Measurements from ENCODE around the gene NRG3.

Gene NRG3

DNA sequence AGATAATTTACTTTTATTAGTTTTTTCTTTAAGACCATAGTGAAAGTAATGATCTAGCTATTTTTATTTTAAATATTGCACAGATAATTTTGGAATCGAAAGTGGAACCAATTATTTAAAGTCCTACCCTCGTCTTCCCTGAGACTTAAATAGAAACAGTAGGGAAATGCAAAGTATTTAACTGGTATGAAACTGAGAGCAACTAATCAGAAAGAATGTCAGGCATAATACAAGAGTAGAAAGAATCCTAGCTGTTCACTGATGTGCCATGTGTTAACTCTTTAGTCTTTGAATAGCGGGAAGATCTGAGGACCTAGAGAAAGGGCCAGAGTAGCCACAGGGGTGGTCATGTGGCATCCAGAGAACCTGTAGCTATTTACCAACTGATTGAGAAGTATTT is 630.0 kb downstream of the NRG3 start:
- Mint-ChIP-seq H3K36me3 (ENCODE audit: low read depth) (peaks cover 1% of the 10 kb centered on the region), H3K4me1 (no peaks in the 10 kb centered on the region), H3K27me3 (no peaks in the 10 kb centered on the region), H3K9me3 (peaks cover 7% of the 10 kb centered on the region), H3K4me3 (no peak overlapping the region), H3K27ac (no peak overlapping the region)
- ATAC-seq: no peak
- DNase-seq: no peak

DNA sequence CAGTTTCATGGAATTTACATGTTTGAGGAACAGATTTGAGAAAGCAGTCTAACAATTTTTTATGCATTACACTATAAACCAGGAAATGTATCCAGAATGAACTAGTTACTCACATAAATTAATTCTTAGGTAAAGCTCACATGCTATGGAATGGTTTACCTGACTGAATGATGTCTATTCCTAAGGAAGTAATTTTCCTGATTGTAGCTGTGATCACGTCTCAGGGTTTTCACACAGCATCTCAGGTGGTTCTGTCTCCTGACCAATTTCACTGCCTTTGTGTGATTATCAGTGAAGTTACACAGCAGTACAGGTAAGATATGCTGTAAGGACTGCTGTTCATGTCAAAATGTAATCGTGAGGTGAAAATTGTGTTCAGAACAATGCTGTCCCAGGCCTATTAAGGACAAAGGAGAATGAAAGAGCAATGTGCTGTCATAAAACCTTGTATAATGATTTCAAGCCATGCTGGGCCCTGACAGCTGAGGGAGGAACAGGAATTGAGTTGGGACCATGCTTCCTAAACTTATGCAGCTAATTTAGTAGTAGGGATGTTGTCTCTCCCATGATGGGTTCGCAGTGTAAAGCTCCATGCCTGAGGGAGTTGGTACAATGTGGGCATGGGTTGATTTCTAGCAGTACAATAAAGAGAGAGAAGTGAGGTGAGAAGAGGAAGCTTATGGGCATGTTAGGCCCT is 631.8 kb downstream of the NRG3 start:
- Mint-ChIP-seq H3K9me3 (peaks cover 7% of the 10 kb centered on the region), H3K36me3 (ENCODE audit: low read depth) (peaks cover 1% of the 10 kb centered on the region), H3K4me3 (no peak overlapping the region), H3K4me1 (no peaks in the 10 kb centered on the region), H3K27me3 (no peaks in the 10 kb centered on the region), H3K27ac (no peak overlapping the region)
- ATAC-seq (no peak), DNase-seq (no peak)

GRCh38 chr10:82515256-82515655 is 640.3 kb downstream of the NRG3 start:
- ATAC-seq (no peak), DNase-seq (no peak)
- H3K4me1 Mint-ChIP-seq: no peaks in the 10 kb centered on the region
- H3K27me3 Mint-ChIP-seq: no peaks in the 10 kb centered on the region
- H3K4me3 Mint-ChIP-seq: no peak overlapping the region
- no peak overlapping the region for H3K27ac Mint-ChIP-seq
- H3K9me3 Mint-ChIP-seq: peaks cover 24% of the 10 kb centered on the region
- H3K36me3 Mint-ChIP-seq (ENCODE audit: low read depth): no peaks in the 10 kb centered on the region

DNA sequence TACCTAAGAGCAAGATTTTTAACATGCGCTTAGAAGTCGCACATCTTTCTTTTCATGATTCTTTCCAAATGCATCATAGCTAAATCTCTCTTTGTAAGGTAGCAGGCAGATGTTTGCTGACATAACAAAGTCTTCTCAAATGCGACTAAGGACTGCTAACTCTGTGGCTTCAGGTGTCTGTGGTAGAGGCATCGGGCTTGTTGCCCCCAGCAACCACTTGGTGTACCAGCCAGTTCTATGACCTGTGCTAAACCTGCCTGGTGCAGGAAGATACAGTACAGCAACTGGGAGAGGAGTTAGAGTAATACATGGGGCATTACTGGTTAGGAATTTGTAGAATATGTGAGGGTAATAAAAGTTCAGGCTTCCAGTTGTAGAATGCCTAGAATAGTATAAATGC is 654.1 kb downstream of the NRG3 start:
- no peak for ATAC-seq

GRCh38 chr10:82535457-82535856 is 660.5 kb downstream of the NRG3 start:
- H3K27me3 Mint-ChIP-seq: no peaks in the 10 kb centered on the region
- no peaks in the 10 kb centered on the region for H3K36me3 Mint-ChIP-seq (ENCODE audit: low read depth)
- no peak overlapping the region for H3K4me3 Mint-ChIP-seq
- ATAC-seq: no peak
- DNase-seq: no peak
- H3K4me1 Mint-ChIP-seq: no peaks in the 10 kb centered on the region
- no peak overlapping the region for H3K27ac Mint-ChIP-seq
- peaks cover 17% of the 10 kb centered on the region for H3K9me3 Mint-ChIP-seq

More for the DNA sequence above, 654.1 kb downstream of the NRG3 start:
- H3K4me1 Mint-ChIP-seq: no peaks in the 10 kb centered on the region
- H3K9me3 Mint-ChIP-seq: peaks cover 7% of the 10 kb centered on the region
- no peaks in the 10 kb centered on the region for H3K36me3 Mint-ChIP-seq (ENCODE audit: low read depth)
- H3K27ac Mint-ChIP-seq: no peak overlapping the region
- H3K27me3 Mint-ChIP-seq: no peaks in the 10 kb centered on the region
- no peak overlapping the region for H3K4me3 Mint-ChIP-seq
- no peak for DNase-seq

DNA sequence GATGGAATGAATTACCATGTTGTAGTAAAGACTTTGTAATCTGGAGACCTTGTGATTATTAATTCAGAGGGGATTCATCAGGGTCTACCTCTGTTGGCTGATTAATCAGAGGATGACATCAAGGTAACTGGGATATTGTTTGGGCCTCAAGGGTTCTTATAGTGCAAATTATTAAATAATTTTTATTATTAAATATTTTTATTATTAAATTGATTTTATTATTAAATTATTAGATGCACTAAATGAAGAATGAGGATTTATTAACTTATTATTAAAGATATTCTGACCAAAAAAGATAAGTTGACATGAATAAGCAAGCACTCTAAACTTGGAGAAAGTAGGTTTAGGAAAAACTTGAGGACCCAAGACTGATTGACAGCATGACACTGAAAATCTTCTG is 661.7 kb downstream of the NRG3 start:
- DNase-seq (no peak), ATAC-seq (no peak)
- Mint-ChIP-seq H3K4me3 (no peak overlapping the region), H3K4me1 (no peaks in the 10 kb centered on the region), H3K27ac (no peak overlapping the region), H3K36me3 (ENCODE audit: low read depth) (no peaks in the 10 kb centered on the region), H3K9me3 (peaks cover 12% of the 10 kb centered on the region), H3K27me3 (no peaks in the 10 kb centered on the region)

GRCh38 chr10:82538272-82538671 is 663.3 kb downstream of the NRG3 start:
- Mint-ChIP-seq H3K36me3 (ENCODE audit: low read depth) (no peaks in the 10 kb centered on the region), H3K4me3 (no peak overlapping the region), H3K27ac (no peak overlapping the region), H3K4me1 (no peaks in the 10 kb centered on the region), H3K9me3 (peaks cover 10% of the 10 kb centered on the region), H3K27me3 (no peaks in the 10 kb centered on the region)
- no peak for DNase-seq
- no peak for ATAC-seq

DNA sequence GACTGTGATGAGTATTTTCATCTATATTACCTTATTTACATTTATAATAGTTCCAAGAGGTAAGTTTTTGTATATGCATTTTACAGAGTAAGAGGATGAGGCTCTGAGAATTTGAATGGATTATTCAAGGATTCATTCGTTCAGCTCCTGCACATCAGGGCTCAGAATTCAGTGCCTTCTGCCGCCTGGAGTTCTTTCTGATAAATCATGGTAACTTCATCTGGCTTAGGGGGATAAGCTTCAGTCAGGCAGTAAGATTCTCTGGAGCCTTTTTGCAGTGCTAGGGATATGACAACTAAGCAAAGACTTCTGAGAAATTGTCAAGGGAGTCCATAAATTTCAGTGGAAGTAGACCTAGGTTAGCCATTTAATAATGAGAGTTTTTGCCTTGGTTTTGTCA is 668.6 kb downstream of the NRG3 start:
- H3K9me3 Mint-ChIP-seq: peaks cover 14% of the 10 kb centered on the region
- no peaks in the 10 kb centered on the region for H3K36me3 Mint-ChIP-seq (ENCODE audit: low read depth)
- no peaks in the 10 kb centered on the region for H3K4me1 Mint-ChIP-seq
- DNase-seq (no peak), ATAC-seq (no peak)
- no peak overlapping the region for H3K27ac Mint-ChIP-seq
- no peaks in the 10 kb centered on the region for H3K27me3 Mint-ChIP-seq
- no peak overlapping the region for H3K4me3 Mint-ChIP-seq

DNA sequence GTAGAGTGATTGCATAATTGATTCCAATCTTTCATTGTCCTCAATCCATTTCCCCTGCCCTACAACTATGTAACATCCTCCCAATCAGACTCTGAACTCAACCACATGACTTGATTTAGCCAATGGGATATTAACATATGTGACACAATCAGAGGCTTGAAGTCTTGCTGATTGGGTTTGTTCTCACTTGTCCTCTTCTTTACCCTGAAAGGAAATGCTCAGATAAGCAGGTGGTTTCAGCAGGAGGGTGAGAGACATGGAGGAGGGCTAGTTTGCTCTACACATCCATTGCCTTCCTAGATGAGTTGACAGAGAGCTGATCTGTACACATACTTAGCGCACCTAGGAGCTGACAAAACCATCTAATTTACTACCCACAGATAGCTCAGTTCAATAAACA is 669.4 kb downstream of the NRG3 start:
- Mint-ChIP-seq H3K36me3 (ENCODE audit: low read depth) (no peaks in the 10 kb centered on the region), H3K9me3 (peaks cover 14% of the 10 kb centered on the region), H3K27ac (no peak overlapping the region), H3K4me3 (no peak overlapping the region), H3K27me3 (no peaks in the 10 kb centered on the region), H3K4me1 (no peaks in the 10 kb centered on the region)
- DNase-seq: no peak
- no peak for ATAC-seq

DNA sequence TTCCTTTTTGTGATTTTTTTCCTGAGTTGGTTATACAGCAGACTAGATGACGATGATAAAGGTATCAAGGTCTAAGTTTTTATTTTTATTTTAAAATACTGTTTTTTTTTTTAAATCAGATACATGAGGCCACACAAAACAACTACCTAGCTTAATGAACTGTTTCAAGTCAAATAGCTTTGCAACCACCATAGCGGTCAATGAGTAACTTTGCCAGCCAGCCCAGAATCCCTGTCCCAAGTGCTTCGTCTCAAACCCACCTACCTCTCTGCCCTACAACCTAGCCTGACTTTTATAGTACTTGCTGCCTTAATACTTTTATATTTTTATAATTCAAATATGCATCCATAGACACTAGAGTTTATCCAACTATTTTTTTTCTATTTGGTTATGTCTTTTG is 676.5 kb downstream of the NRG3 start:
- ATAC-seq (no peak), DNase-seq (no peak)
- Mint-ChIP-seq H3K27ac (no peak overlapping the region), H3K4me3 (no peak overlapping the region), H3K36me3 (ENCODE audit: low read depth) (no peaks in the 10 kb centered on the region), H3K27me3 (no peaks in the 10 kb centered on the region), H3K9me3 (peaks cover 7% of the 10 kb centered on the region), H3K4me1 (no peaks in the 10 kb centered on the region)

- peaks cover 7% of the 10 kb centered on the region for H3K9me3 Mint-ChIP-seq
- no peaks in the 10 kb centered on the region for H3K27me3 Mint-ChIP-seq
- ATAC-seq: no peak
These were observed 677.3 kb downstream of the NRG3 start for GRCh38 chr10:82552267-82552666.

GRCh38 chr10:82554381-82554780 is 679.4 kb downstream of the NRG3 start:
- no peak overlapping the region for H3K27ac Mint-ChIP-seq
- ATAC-seq: no peak
- no peak for DNase-seq
- no peaks in the 10 kb centered on the region for H3K4me1 Mint-ChIP-seq
- H3K9me3 Mint-ChIP-seq: peaks cover 9% of the 10 kb centered on the region
- no peaks in the 10 kb centered on the region for H3K27me3 Mint-ChIP-seq
- H3K36me3 Mint-ChIP-seq (ENCODE audit: low read depth): no peaks in the 10 kb centered on the region
- no peak overlapping the region for H3K4me3 Mint-ChIP-seq

More at GRCh38 chr10:82552267-82552666, 677.3 kb downstream of the NRG3 start:
- no peaks in the 10 kb centered on the region for H3K4me1 Mint-ChIP-seq
- no peak overlapping the region for H3K27ac Mint-ChIP-seq
- no peaks in the 10 kb centered on the region for H3K36me3 Mint-ChIP-seq (ENCODE audit: low read depth)
- no peak for DNase-seq
- no peak overlapping the region for H3K4me3 Mint-ChIP-seq

- no peaks in the 10 kb centered on the region for H3K36me3 Mint-ChIP-seq (ENCODE audit: low read depth)
- no peak for ATAC-seq
- H3K9me3 Mint-ChIP-seq: peaks cover 10% of the 10 kb centered on the region
- no peaks in the 10 kb centered on the region for H3K27me3 Mint-ChIP-seq
- no peak for DNase-seq
- H3K4me1 Mint-ChIP-seq: no peaks in the 10 kb centered on the region
- no peak overlapping the region for H3K4me3 Mint-ChIP-seq
- no peak overlapping the region for H3K27ac Mint-ChIP-seq
These were observed 683.1 kb downstream of the NRG3 start for GRCh38 chr10:82558014-82558607.

DNA sequence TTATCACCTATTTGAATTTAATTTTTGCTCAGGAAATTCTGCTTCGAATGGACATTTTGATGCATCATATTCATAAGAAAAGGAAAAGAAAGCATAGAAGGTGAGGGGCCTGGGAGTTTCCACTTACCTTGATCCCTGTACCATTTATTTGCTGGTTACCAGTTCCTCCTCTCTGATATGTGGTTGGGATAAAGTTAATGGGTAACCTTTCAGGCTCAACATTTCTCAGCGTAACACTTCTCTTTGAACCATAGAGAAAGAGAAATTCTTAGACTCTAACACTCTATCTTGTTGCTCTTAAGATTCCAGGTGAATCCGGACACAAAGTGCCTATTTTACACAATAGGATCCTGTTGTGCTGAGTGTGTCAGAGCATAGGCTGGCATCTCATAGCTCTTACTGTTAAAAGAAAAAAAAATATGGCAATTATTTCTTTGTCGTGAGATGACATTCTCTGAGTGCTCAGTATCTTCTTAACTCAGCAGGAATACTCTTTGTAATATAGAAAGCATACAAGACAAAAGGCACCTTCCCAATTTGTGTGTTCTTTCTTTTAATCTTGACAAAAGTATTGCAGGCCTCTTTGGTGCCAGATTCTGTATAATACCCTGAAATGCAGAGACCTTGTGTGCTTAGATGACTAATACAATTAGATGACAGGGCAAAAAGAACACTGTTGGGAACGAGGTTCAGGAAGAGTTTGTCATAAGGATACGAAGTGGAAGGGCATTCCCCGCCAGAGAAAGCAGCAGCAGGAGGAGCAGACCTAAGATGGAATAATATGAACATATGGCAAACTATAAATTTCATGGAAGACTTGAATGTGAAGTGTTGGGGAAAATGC is 689.6 kb downstream of the NRG3 start:
- Mint-ChIP-seq H3K36me3 (ENCODE audit: low read depth) (no peaks in the 10 kb centered on the region), H3K4me1 (no peaks in the 10 kb centered on the region), H3K4me3 (no peak overlapping the region), H3K27me3 (no peaks in the 10 kb centered on the region), H3K9me3 (peaks cover 9% of the 10 kb centered on the region), H3K27ac (no peak overlapping the region)
- ATAC-seq (no peak), DNase-seq (no peak)

GRCh38 chr10:82565197-82565575 is 690.2 kb downstream of the NRG3 start:
- DNase-seq: no peak
- H3K9me3 Mint-ChIP-seq: peaks cover 9% of the 10 kb centered on the region
- ATAC-seq: no peak
- H3K36me3 Mint-ChIP-seq (ENCODE audit: low read depth): no peaks in the 10 kb centered on the region
- H3K27ac Mint-ChIP-seq: no peak overlapping the region
- no peaks in the 10 kb centered on the region for H3K27me3 Mint-ChIP-seq
- H3K4me1 Mint-ChIP-seq: no peaks in the 10 kb centered on the region
- no peak overlapping the region for H3K4me3 Mint-ChIP-seq
